Upper lobe of left lung (tissue), 6 donors: ENCODE data around the gene DENND1A. TPM values are rescaled to one million over a fixed set of nuclear protein-coding genes. Genes with fewer than 3 reads are reported as not detected.

Source experiments
- ATAC-seq, 2 donors: fragments of 200-7000 bp; cut with Tn5 transposase; one replicate each; pipeline ENCODE4 v1.9.1; 2022; ENCODE audit warnings: mild to moderate bottlenecking in 2 of 2, moderate library complexity in 2 of 2; ENCODE audit not compliant: low FRiP score in 2 of 2
- DNase-seq, 2 donors: peaks; one replicate each; pipeline ENCODE4 v3.0.0-alpha.2; 2019 to 2020
- H3K27ac ChIP-seq, 4 donors: fragments of 200-600 bp; sonication (generic); one replicate each; pipeline ENCODE4 v1.5.1; 2016 to 2019
- H3K27me3 ChIP-seq, 4 donors: fragments of 200-600 bp; sonication (generic); one replicate each; pipeline ENCODE4 v1.5.1; 2017 to 2019
- H3K36me3 ChIP-seq, 4 donors: fragments of 200-600 bp; sonication (generic); one replicate each; pipeline ENCODE4 v1.5.1; 2016 to 2019
- H3K4me1 ChIP-seq, 4 donors: fragments of 200-600 bp; sonication (generic); one replicate each; pipeline ENCODE4 v1.5.1; 2018 to 2019
- H3K4me3 ChIP-seq, 4 donors: fragments of 200-600 bp; sonication (generic); one replicate each; pipeline ENCODE4 v1.5.1; 2017 to 2019; ENCODE audit warnings: mild to moderate bottlenecking in 2 of 4, moderate library complexity in 1 of 4
- H3K9me3 ChIP-seq, 4 donors: fragments of 200-600 bp; sonication (generic); one replicate each; pipeline ENCODE4 v1.5.1; 2018 to 2019
- EP300 ChIP-seq, 4 donors: sonication (generic); formaldehyde crosslinking; IDR thresholded peaks; one replicate each; pipeline ENCODE4 v1.5.1; 2017; ENCODE audit warnings: antibody characterized with exemption in 4 of 4, control low read depth in 2 of 4
- POLR2A ChIP-seq, 4 donors: fragments of 450-650 bp; IDR thresholded peaks; one replicate each; pipeline ENCODE4 v1.5.1; 2016 to 2017; ENCODE audit warnings: antibody characterized with exemption in 4 of 4, mild to moderate bottlenecking in 2 of 4
- POLR2AphosphoS5 ChIP-seq, 2 donors: sonication (generic); formaldehyde crosslinking; IDR thresholded peaks; one replicate each; pipeline ENCODE4 v1.5.1; 2017; ENCODE audit warnings: antibody characterized with exemption in 2 of 2
- whole genome bisulfite sequencing, 2 donors: methylation state at CpG; one replicate each; pipeline ENCODE4 v1.1.5; 2017 to 2018; 5-methylcytosine and 5-hydroxymethylcytosine counted together
- total RNA-seq, 6 donors: library from RNA; depleted of rRNA in 4 of 6; stranded (reverse); fragments of >200 nt in 4 of 6; gene quantifications; one replicate each; pipeline versions ENCODE4 v1.1.0 to v1.2.1, GENCODE V29; 2016 to 2021
- TF ChIP-seq, protein P1 (sequence below), 6 experiments: fragments of 450-650 bp in 4 of 6; fragments of 200-600 bp in 2 of 6; sonication (generic) in 2 of 6; IDR thresholded peaks; one replicate each; pipeline ENCODE4 v1.5.1; 2016 to 2019; ENCODE audit warnings: antibody characterized with exemption in 6 of 6
- donor health status: DM: no; HTN: no; CAD: no; lungs with moderate emphysema.
- donor health status: DM: no; HTN: yes; CAD: no; lungs with severe emphysema.

DENND1A gene
- total RNA-seq, 6 donors from 2014 or later = 9.8 to 46.1 (median 16.0) TPM

DNA sequence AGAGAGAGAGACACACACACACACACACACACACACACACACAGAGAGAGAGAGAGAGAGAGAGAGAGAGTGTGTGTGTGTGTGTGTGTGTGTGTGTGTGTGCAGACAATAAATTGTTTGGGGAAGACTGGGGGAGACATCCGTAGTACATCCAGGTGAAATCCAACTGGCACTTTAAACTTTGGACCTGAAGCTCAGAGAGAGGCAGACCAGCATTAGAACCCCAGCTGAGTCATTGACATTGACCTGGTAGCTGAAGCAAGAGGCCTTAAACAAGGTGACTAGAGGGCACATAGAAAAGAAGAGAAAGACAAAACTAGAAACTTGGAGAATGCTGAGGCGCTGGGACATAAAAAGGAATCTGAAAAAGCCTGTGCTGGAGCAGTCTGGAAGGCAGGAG lies 322.4 kb downstream of the DENND1A start:
- Histone ChIP-seq H3K4me3 (no peak overlapping the region), H3K4me1 (no peaks in the 10 kb centered on the region), H3K36me3 (peaks cover 0 to 3% (median 0%) of the 10 kb centered on the region in 4 donors), H3K27me3 (no peaks in the 10 kb centered on the region), H3K9me3 (no peaks in the 10 kb centered on the region), H3K27ac (no peak overlapping the region)
- WGBS, 2 donors = 92 to 93% methylated on average over 2 of the region's 2 CpGs
- TF ChIP-seq EP300 (IDR thresholded peaks at IDR 0.05) (no peak), POLR2AphosphoS5 (IDR thresholded peaks at IDR 0.05) (no peak), POLR2A (IDR thresholded peaks at IDR 0.05) (no peak)
- TF ChIP-seq, protein P1, sequence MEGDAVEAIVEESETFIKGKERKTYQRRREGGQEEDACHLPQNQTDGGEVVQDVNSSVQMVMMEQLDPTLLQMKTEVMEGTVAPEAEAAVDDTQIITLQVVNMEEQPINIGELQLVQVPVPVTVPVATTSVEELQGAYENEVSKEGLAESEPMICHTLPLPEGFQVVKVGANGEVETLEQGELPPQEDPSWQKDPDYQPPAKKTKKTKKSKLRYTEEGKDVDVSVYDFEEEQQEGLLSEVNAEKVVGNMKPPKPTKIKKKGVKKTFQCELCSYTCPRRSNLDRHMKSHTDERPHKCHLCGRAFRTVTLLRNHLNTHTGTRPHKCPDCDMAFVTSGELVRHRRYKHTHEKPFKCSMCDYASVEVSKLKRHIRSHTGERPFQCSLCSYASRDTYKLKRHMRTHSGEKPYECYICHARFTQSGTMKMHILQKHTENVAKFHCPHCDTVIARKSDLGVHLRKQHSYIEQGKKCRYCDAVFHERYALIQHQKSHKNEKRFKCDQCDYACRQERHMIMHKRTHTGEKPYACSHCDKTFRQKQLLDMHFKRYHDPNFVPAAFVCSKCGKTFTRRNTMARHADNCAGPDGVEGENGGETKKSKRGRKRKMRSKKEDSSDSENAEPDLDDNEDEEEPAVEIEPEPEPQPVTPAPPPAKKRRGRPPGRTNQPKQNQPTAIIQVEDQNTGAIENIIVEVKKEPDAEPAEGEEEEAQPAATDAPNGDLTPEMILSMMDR (IDR thresholded peaks at IDR 0.05) = no peak
- ATAC-seq (no peak), DNase-seq (no peak)

DNA sequence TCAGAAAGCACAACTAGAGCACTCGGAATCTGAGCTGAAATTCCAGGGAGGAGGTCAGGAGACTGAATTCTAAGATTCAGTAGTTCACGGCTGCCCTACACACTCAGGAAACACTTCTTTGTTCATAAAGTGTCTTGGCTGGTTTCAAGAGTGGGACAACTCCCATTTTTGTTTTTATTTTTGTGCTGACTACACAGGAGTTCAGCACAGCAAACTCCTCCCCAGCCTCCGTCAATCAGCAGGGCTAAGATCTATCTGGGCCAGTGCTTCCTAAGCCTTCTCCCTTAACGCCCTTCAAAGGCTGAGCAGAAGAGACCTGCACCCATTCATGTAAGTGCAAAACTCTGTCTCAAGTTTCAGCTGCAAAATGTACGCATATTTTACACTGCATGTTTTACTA lies 323.8 kb downstream of the DENND1A start:
- TF ChIP-seq, protein P1 (IDR thresholded peaks at IDR 0.05) = no peak
- no peak for TF ChIP-seq EP300 (IDR thresholded peaks at IDR 0.05)
- TF ChIP-seq POLR2AphosphoS5 (IDR thresholded peaks at IDR 0.05) = no peak
- no peak for TF ChIP-seq POLR2A (IDR thresholded peaks at IDR 0.05)
- Histone ChIP-seq H3K36me3 (peaks cover 0 to 3% (median 0%) of the 10 kb centered on the region in 4 donors), H3K9me3 (no peaks in the 10 kb centered on the region), H3K4me3 (no peak overlapping the region), H3K27me3 (no peaks in the 10 kb centered on the region), H3K27ac (no peak overlapping the region), H3K4me1 (no peaks in the 10 kb centered on the region)
- ATAC-seq (no peak), DNase-seq (no peak)
- 98 to 99% methylated on average over 5 of the region's 5 CpGs for WGBS, 2 donors

- H3K27ac ChIP-seq = no peak overlapping the region
- peaks cover 0 to 3% (median 0%) of the 10 kb centered on the region in 4 donors for H3K36me3 ChIP-seq
- no peaks in the 10 kb centered on the region for H3K4me1 ChIP-seq
- DNase-seq (no peak), ATAC-seq (no peak)
- WGBS, 2 donors = 89 to 90% methylated on average over 5 of the region's 5 CpGs
- no peaks in the 10 kb centered on the region for H3K27me3 ChIP-seq
- no peaks in the 10 kb centered on the region for H3K9me3 ChIP-seq
- TF ChIP-seq EP300 (IDR thresholded peaks at IDR 0.05) (no peak), POLR2AphosphoS5 (IDR thresholded peaks at IDR 0.05) (no peak), POLR2A (IDR thresholded peaks at IDR 0.05) (no peak)
- TF ChIP-seq, protein P1 (IDR thresholded peaks at IDR 0.05) = no peak
- no peak overlapping the region for H3K4me3 ChIP-seq
These were observed 324.6 kb downstream of the DENND1A start for GRCh38 chr9:123605286-123605685.

DNA sequence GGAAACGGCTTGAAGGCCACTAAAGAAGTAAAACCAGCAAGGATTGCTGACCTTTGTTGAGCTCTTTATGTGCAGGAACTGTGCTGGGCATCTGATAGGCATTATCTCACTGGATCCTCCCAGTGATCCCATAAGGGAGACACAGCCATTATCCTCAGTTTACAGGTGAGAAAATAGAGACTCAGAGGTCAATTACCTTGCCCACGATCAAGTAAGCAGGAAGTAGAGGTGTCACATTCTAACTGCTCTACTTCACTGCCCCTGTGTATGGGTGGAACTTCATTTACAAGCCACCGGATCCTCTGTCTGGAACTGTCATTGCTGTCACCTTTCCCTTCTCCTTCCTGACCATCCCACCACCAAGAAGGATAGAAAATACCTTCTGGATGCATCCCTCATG lies 325.1 kb downstream of the DENND1A start:
- ATAC-seq (no peak), DNase-seq (no peak)
- 88 to 89% methylated on average over 3 of the region's 3 CpGs for WGBS, 2 donors
- TF ChIP-seq, protein P1 (IDR thresholded peaks at IDR 0.05) = no peak
- TF ChIP-seq POLR2AphosphoS5 (IDR thresholded peaks at IDR 0.05) (no peak), POLR2A (IDR thresholded peaks at IDR 0.05) (no peak), EP300 (IDR thresholded peaks at IDR 0.05) (no peak)
- Histone ChIP-seq H3K9me3 (no peaks in the 10 kb centered on the region), H3K36me3 (peaks cover 0 to 3% (median 0%) of the 10 kb centered on the region in 4 donors), H3K27me3 (no peaks in the 10 kb centered on the region), H3K4me3 (no peak overlapping the region), H3K27ac (no peak overlapping the region), H3K4me1 (no peaks in the 10 kb centered on the region)

GRCh38 chr9:123601828-123602227 lies 328.1 kb downstream of the DENND1A start:
- DNase-seq (no peak), ATAC-seq (peak in 1 of 2 donors; percentile 59)
- no peaks in the 10 kb centered on the region for H3K9me3 ChIP-seq
- H3K27me3 ChIP-seq = no peaks in the 10 kb centered on the region
- TF ChIP-seq POLR2AphosphoS5 (IDR thresholded peaks at IDR 0.05) (no peak), EP300 (IDR thresholded peaks at IDR 0.05) (no peak), POLR2A (IDR thresholded peaks at IDR 0.05) (no peak)
- TF ChIP-seq, protein P1 (IDR thresholded peaks at IDR 0.05) = no peak
- H3K4me3 ChIP-seq = no peak overlapping the region
- H3K4me1 ChIP-seq = no peaks in the 10 kb centered on the region
- no peaks in the 10 kb centered on the region for H3K36me3 ChIP-seq
- H3K27ac ChIP-seq = no peak overlapping the region
- 96% methylated on average over 2 of the region's 2 CpGs; no CpG with 5 or more reads in 1 of the 2 donors for WGBS, 2 donors
